HEK293 (cell line): Measurements from ENCODE around the gene PSD4.

ENCODE experiments used
- CTCF ChIA-PET: fragments of 350-600 bp; formaldehyde crosslinking; extraction: SDS; loops from one replicate; lab custom pipeline; 2021; ENCODE audit warnings: antibody characterized with exemption; lab: Yijun Ruan, JAX
- POLR2A ChIA-PET: fragments of 300-600 bp; formaldehyde crosslinking; extraction: SDS; loops from one replicate; lab custom pipeline; 2020; ENCODE audit warnings: antibody characterized with exemption, inconsistent platforms; lab: Yijun Ruan, JAX
- H3K27ac ChIP-seq: fragments of 200-500 bp; sonication (Bioruptor generic); 2 replicates; pipeline ENCODE4 v1.5.1; 2014; ENCODE audit warnings: low read depth, low read length, control low read depth, inconsistent platforms; ENCODE audit errors: extremely low read depth
- H3K36me3 ChIP-seq, 2 experiments: fragments of 200-500 bp in 1 of 2; sonication (Bioruptor generic) in 1 of 2; 1 replicate in 1 of 2; 2 replicates in 1 of 2; pipeline ENCODE4 v1.5.1; 2014 to 2017; ENCODE audit warnings: inconsistent platforms in 2 of 2, low read length in 2 of 2; ENCODE audit not compliant: control insufficient read depth in 2 of 2, insufficient read depth in 1 of 2
- H3K4me1 ChIP-seq: fragments of 200-500 bp; sonication (Bioruptor generic); 2 replicates; pipeline ENCODE4 v1.5.1; 2014; ENCODE audit warnings: mild to moderate bottlenecking, low read length, inconsistent platforms; ENCODE audit not compliant: control insufficient read depth, insufficient read depth
- H3K4me3 ChIP-seq: 2 replicates; pipeline ENCODE4 v1.5.1; 2011; ENCODE audit warnings: low read depth, mild to moderate bottlenecking, control low read depth, low read length, moderate library complexity
- H3K9me3 ChIP-seq: fragments of 200-500 bp; sonication (Bioruptor generic); 2 replicates; pipeline ENCODE4 v1.5.1; 2014; ENCODE audit warnings: low read depth, low read length, inconsistent platforms; ENCODE audit not compliant: control insufficient read depth, insufficient read depth
- CTCF ChIP-seq: fragments of 450-650 bp; formaldehyde crosslinking; IDR thresholded peaks from 2 replicates; pipeline ENCODE4 v1.5.1; 2016; ENCODE audit warnings: missing biosample characterization, missing genetic modification characterization
- KLF17 ChIP-seq: fragments of 450-650 bp; formaldehyde crosslinking; IDR thresholded peaks from 2 replicates; pipeline ENCODE4 v1.5.1; 2016; ENCODE audit warnings: missing biosample characterization, missing genetic modification characterization
- KLF7 ChIP-seq: fragments of 450-650 bp; formaldehyde crosslinking; IDR thresholded peaks from 2 replicates; pipeline ENCODE4 v1.5.1; 2016; ENCODE audit warnings: missing biosample characterization, missing genetic modification characterization, borderline replicate concordance
- PATZ1 ChIP-seq: fragments of 450-650 bp; formaldehyde crosslinking; IDR thresholded peaks from 2 replicates; pipeline ENCODE4 v1.5.1; 2016; ENCODE audit warnings: missing biosample characterization, missing genetic modification characterization
- PRDM4 ChIP-seq: fragments of 450-650 bp; formaldehyde crosslinking; IDR thresholded peaks from 2 replicates; pipeline ENCODE4 v1.5.1; 2017; ENCODE audit warnings: missing biosample characterization, missing genetic modification characterization
- SETDB1 ChIP-seq: IDR thresholded peaks from one replicate; pipeline ENCODE4 v1.6.1; 2017; ENCODE audit warnings: mild to moderate bottlenecking, low read length, moderate library complexity, mixed read lengths; ENCODE audit not compliant: insufficient read length
- ZBTB17 ChIP-seq: fragments of 450-650 bp; formaldehyde crosslinking; IDR thresholded peaks from 2 replicates; pipeline ENCODE4 v1.5.1; 2016; ENCODE audit warnings: missing biosample characterization, missing genetic modification characterization
- ZEB2 ChIP-seq: fragments of 450-650 bp; formaldehyde crosslinking; IDR thresholded peaks from 2 replicates; pipeline ENCODE4 v1.5.1; 2016; ENCODE audit warnings: missing biosample characterization, missing genetic modification characterization
- ZNF138 ChIP-seq: fragments of 450-650 bp; formaldehyde crosslinking; IDR thresholded peaks from 2 replicates; pipeline ENCODE4 v1.5.1; 2016; ENCODE audit warnings: missing biosample characterization, missing genetic modification characterization, borderline replicate concordance
- ZNF350 ChIP-seq: fragments of 450-650 bp; formaldehyde crosslinking; IDR thresholded peaks from 2 replicates; pipeline ENCODE4 v1.5.0; 2017; ENCODE audit warnings: missing biosample characterization, mild to moderate bottlenecking, missing genetic modification characterization
- ZNF449 ChIP-seq: fragments of 450-650 bp; formaldehyde crosslinking; IDR thresholded peaks from 2 replicates; pipeline ENCODE4 v1.5.1; 2017; ENCODE audit warnings: missing biosample characterization, mild to moderate bottlenecking, missing genetic modification characterization, moderate library complexity
- ZNF518A ChIP-seq: fragments of 450-650 bp; formaldehyde crosslinking; conservative IDR thresholded peaks from 2 replicates; pipeline ENCODE4 v1.5.1; 2016; ENCODE audit warnings: low read depth, missing biosample characterization, missing genetic modification characterization
- ZNF561 ChIP-seq: fragments of 450-650 bp; IDR thresholded peaks from 2 replicates; pipeline ENCODE4 v1.5.1; 2018; ENCODE audit warnings: missing biosample characterization, missing genetic modification characterization, borderline replicate concordance
- ZNF623 ChIP-seq: fragments of 450-650 bp; formaldehyde crosslinking; IDR thresholded peaks from 2 replicates; pipeline ENCODE4 v1.5.1; 2016; ENCODE audit warnings: missing biosample characterization, missing genetic modification characterization

The PSD4 gene

GRCh38 chr2:113173542-113174375, at the start of gene PSD4:
TSS of gene PSD4 (plus strand) at chr2:113173971. CDS start at chr2:113182457, 8,486 bp downstream.
- no peaks in the 10 kb centered on the region for H3K4me1 ChIP-seq
- ChIA-PET CTCF (interaction anchor here (0.6 to 0.9 kb wide), 2 partner anchors 24 to 216 kb away, joined by 3 to 4 read pairs; no protein-coding TSS in a partner anchor), POLR2A (no interaction called here)
- H3K4me3 ChIP-seq: no peak within 1 kb of the TSS
- H3K36me3 ChIP-seq: no peaks in the 10 kb centered on the region
- no peaks in the 10 kb centered on the region for H3K9me3 ChIP-seq
- no peak within 1 kb of the TSS for H3K27ac ChIP-seq
- no peak for TF ChIP-seq ZNF449 (tag by site-specific recombination)
- TF ChIP-seq KLF7 (tag by site-specific recombination): no peak
- no peak for TF ChIP-seq ZNF623 (tag by site-specific recombination)
- TF ChIP-seq ZNF561: no peak
- TF ChIP-seq SETDB1: no peak
- TF ChIP-seq ZBTB17 (tag by site-specific recombination): no peak
- TF ChIP-seq ZNF138 (tag by site-specific recombination): no peak
- TF ChIP-seq ZEB2 (tag by site-specific recombination): no peak
- no peak for TF ChIP-seq KLF17 (tag by site-specific recombination)
- TF ChIP-seq CTCF: no peak
- TF ChIP-seq ZNF518A (tag by site-specific recombination): no peak
- TF ChIP-seq PRDM4: no peak
- TF ChIP-seq ZNF350 (tag by site-specific recombination): no peak
- TF ChIP-seq PATZ1 (tag by site-specific recombination): no peak
